Gastrocnemius medialis (tissue), 4 donors: ENCODE results near the gene C12orf50. TPM values are rescaled to one million over a fixed set of nuclear protein-coding genes. Genes with fewer than 3 reads are reported as not detected.

ENCODE experiments used
- ATAC-seq, 2 donors: fragments of 150-250 bp; one replicate each; pipeline ENCODE4 v1.9.1; 2016
- DNase-seq, 2 donors: peaks; one replicate each; pipeline ENCODE4 v3.0.0-alpha.2; 2019
- H3K27ac ChIP-seq, 4 donors: fragments of 200-600 bp; sonication (generic); 1 replicate in 1 of 4; 2 replicates in 3 of 4; pipeline ENCODE4 v1.5.1; 2016 to 2018; ENCODE audit warnings: mild to moderate bottlenecking in 2 of 4, moderate library complexity in 1 of 4
- H3K27me3 ChIP-seq, 3 donors: fragments of 200-600 bp; sonication (generic) in 2 of 3; 1 replicate in 1 of 3; 2 replicates in 2 of 3; pipeline versions ENCODE4 v1.5.1 to v1.6.0; 2016 to 2019; ENCODE audit warnings: mild to moderate bottlenecking in 1 of 3, moderate library complexity in 1 of 3
- H3K36me3 ChIP-seq, 2 donors: fragments of 200-600 bp; sonication (generic) in 1 of 2; one replicate each; pipeline ENCODE4 v1.5.1; 2017 to 2018
- H3K4me1 ChIP-seq, 2 donors: fragments of 200-600 bp; sonication (generic) in 1 of 2; one replicate each; pipeline ENCODE4 v1.5.1; 2016 to 2017; ENCODE audit warnings: mild to moderate bottlenecking in 2 of 2
- H3K4me3 ChIP-seq, 4 donors: fragments of 200-600 bp; sonication (generic) in 3 of 4; 1 replicate in 1 of 4; 2 replicates in 3 of 4; pipeline ENCODE4 v1.5.1; 2016 to 2019; ENCODE audit warnings: mild to moderate bottlenecking in 2 of 4
- H3K9me3 ChIP-seq, 3 donors: fragments of 200-600 bp; sonication (generic) in 2 of 3; 1 replicate in 1 of 3; 2 replicates in 2 of 3; pipeline ENCODE4 v1.5.1; 2016 to 2019
- CTCF ChIP-seq, 5 experiments: fragments of 450-650 bp in 3 of 5; fragments of 200-600 bp in 2 of 5; sonication (generic) in 2 of 5; IDR thresholded peaks in 4 of 5; conservative IDR thresholded peaks in 1 of 5; 1 replicate in 4 of 5; 2 replicates in 1 of 5; pipeline ENCODE4 v1.5.1; 2016 to 2019; ENCODE audit warnings: antibody characterized with exemption in 5 of 5, mild to moderate bottlenecking in 3 of 5, moderate library complexity in 3 of 5
- POLR2A ChIP-seq, 2 donors: fragments of 450-650 bp; IDR thresholded peaks; one replicate each; pipeline ENCODE4 v1.6.1; 2017; ENCODE audit warnings: antibody characterized with exemption in 2 of 2, mild to moderate bottlenecking in 2 of 2, moderate library complexity in 2 of 2
- in situ Hi-C, 4 donors: fragments of 200-750 bp; cut with MboI; loops; one replicate each; pipeline versions ENCODE4 v1.15.0 to v1.8.0; 2017; ENCODE audit warnings: low sequenced_read_pairs in 4 of 4
- intact Hi-C: fragments of 100-400 bp; cut with DNase I; formaldehyde crosslinking; loops from one replicate; pipeline ENCODE4 v1.15.1; 2023; ENCODE audit warnings: low total_unique reads
- total RNA-seq, 4 donors: library from RNA; depleted of rRNA; stranded (reverse); fragments of >200 nt; gene quantifications; one replicate each; pipeline versions ENCODE4 v1.1.0 to v1.2.3, GENCODE V29; 2016

The C12orf50 gene
- total RNA-seq = not detected

GRCh38 chr12:88029093-88029665 is at the start of gene C12orf50:
TSS of gene C12orf50 (minus strand) at chr12:88029401. CDS start at chr12:88026962, 2,439 bp downstream.
- no peak within 1 kb of the TSS for H3K4me3 ChIP-seq
- no peak within 1 kb of the TSS for H3K27ac ChIP-seq
- TF ChIP-seq CTCF (IDR thresholded peaks at IDR 0.05 in 4 of 5, conservative IDR thresholded peaks at IDR 0.05 in 1 of 5) (no peak), POLR2A (IDR thresholded peaks at IDR 0.05) (no peak)
- H3K4me1 ChIP-seq = no peaks in the 10 kb centered on the region
- no peaks in the 10 kb centered on the region for H3K36me3 ChIP-seq
- ATAC-seq (no peak), DNase-seq (no peak)
- in situ Hi-C loops (no loop called here), intact Hi-C loops (no loop called here)
- no peaks in the 10 kb centered on the region for H3K27me3 ChIP-seq
- H3K9me3 ChIP-seq = no peaks in the 10 kb centered on the region

GRCh38 chr12:88067301-88067700 is 38.1 kb upstream of the C12orf50 start:
- DNase-seq (no peak), ATAC-seq (no peak)
- H3K4me3 ChIP-seq = no peak overlapping the region
- no peaks in the 10 kb centered on the region for H3K9me3 ChIP-seq
- H3K36me3 ChIP-seq = peaks cover 0 to 14% of the 10 kb centered on the region in 2 donors
- TF ChIP-seq POLR2A (IDR thresholded peaks at IDR 0.05) = no peak
- H3K27me3 ChIP-seq = no peaks in the 10 kb centered on the region
- H3K4me1 ChIP-seq = no peaks in the 10 kb centered on the region
- intact Hi-C loops = no loop called here
- no peak overlapping the region for H3K27ac ChIP-seq
- in situ Hi-C loops = no loop called here

- in situ Hi-C loops = no loop called here
- no peak for TF ChIP-seq POLR2A (IDR thresholded peaks at IDR 0.05)
- TF ChIP-seq CTCF (IDR thresholded peaks at IDR 0.05 in 4 of 5, conservative IDR thresholded peaks at IDR 0.05 in 1 of 5) = no peak
- no peak overlapping the region for H3K27ac ChIP-seq
- peaks cover 0 to 17% of the 10 kb centered on the region in 2 donors for H3K36me3 ChIP-seq
- no peak overlapping the region for H3K4me3 ChIP-seq
- H3K9me3 ChIP-seq = no peaks in the 10 kb centered on the region
- ATAC-seq (no peak), DNase-seq (no peak)
- no peaks in the 10 kb centered on the region for H3K27me3 ChIP-seq
- intact Hi-C loops = no loop called here
- no peaks in the 10 kb centered on the region for H3K4me1 ChIP-seq
Measured at GRCh38 chr12:88063375-88063774, 34.2 kb upstream of the C12orf50 start.

- Histone ChIP-seq H3K27me3 (no peaks in the 10 kb centered on the region), H3K9me3 (no peaks in the 10 kb centered on the region), H3K4me3 (no peak overlapping the region), H3K36me3 (peaks cover 0 to 20% of the 10 kb centered on the region in 2 donors), H3K4me1 (no peaks in the 10 kb centered on the region), H3K27ac (no peak overlapping the region)
- in situ Hi-C loops = no loop called here
- no peak for ATAC-seq
- intact Hi-C loops = no loop called here
- no peak for DNase-seq
- no peak for TF ChIP-seq CTCF (IDR thresholded peaks at IDR 0.05 in 4 of 5, conservative IDR thresholded peaks at IDR 0.05 in 1 of 5)
- no peak for TF ChIP-seq POLR2A (IDR thresholded peaks at IDR 0.05)
Measured at GRCh38 chr12:88062474-88062873, 33.3 kb upstream of the C12orf50 start.

- H3K9me3 ChIP-seq = no peaks in the 10 kb centered on the region
- ATAC-seq (no peak), DNase-seq (no peak)
- H3K27me3 ChIP-seq = no peaks in the 10 kb centered on the region
- in situ Hi-C loops (no loop called here), intact Hi-C loops (no loop called here)
- peaks cover 0 to 29% of the 10 kb centered on the region in 2 donors for H3K36me3 ChIP-seq
- no peaks in the 10 kb centered on the region for H3K4me1 ChIP-seq
- H3K27ac ChIP-seq = no peak overlapping the region
- no peak overlapping the region for H3K4me3 ChIP-seq
- TF ChIP-seq POLR2A (IDR thresholded peaks at IDR 0.05) = no peak
- no peak for TF ChIP-seq CTCF (IDR thresholded peaks at IDR 0.05 in 4 of 5, conservative IDR thresholded peaks at IDR 0.05 in 1 of 5)
Measured at GRCh38 chr12:88058719-88059077, 29.5 kb upstream of the C12orf50 start.
